Stomach (tissue), 4 donors: Measurements from ENCODE around the gene TIMM44.

Experiments
- EP300 ChIP-seq: sonication (generic); formaldehyde crosslinking; IDR thresholded peaks from one replicate; pipeline ENCODE4 v1.6.1; 2017; ENCODE audit warnings: antibody characterized with exemption
- POLR2A ChIP-seq, 4 donors: fragments of 450-650 bp; IDR thresholded peaks; one replicate each; pipeline ENCODE4 v1.6.1; 2016; ENCODE audit warnings: antibody characterized with exemption in 4 of 4, control low read depth in 2 of 4, mild to moderate bottlenecking in 1 of 4, moderate library complexity in 1 of 4
- POLR2AphosphoS5 ChIP-seq, 3 donors: sonication (generic); formaldehyde crosslinking; IDR thresholded peaks; one replicate each; pipeline ENCODE4 v1.6.1; 2016; ENCODE audit warnings: antibody characterized with exemption in 3 of 3
- TF ChIP-seq, protein P1 (sequence below), 7 experiments: fragments of 450-650 bp in 4 of 7; fragments of 200-600 bp in 3 of 7; sonication (generic) in 3 of 7; IDR thresholded peaks; one replicate each; pipeline ENCODE4 v1.5.1; 2016 to 2019; ENCODE audit warnings: antibody characterized with exemption in 7 of 7, control low read depth in 2 of 7, mild to moderate bottlenecking in 1 of 7

DNA sequence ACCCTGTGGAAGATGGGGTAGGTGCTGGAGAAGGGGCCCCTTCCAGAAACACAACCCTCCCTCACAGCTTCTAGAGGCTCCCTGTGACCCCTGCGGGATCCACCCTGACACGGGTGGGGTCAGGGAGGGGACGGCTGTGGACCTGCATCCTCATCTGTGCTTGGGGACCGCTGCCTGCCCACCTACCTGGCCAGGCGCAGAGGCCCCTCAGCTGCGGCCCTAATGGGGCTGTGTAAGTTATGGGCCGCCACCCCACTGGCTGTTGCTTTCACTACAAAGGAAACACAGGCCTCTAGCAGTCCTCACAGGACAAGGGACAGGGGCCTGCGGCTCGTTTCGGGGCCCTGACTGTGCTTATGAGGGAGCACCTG lies 10.6 kb downstream of the TIMM44 start:
- no peak for TF ChIP-seq POLR2AphosphoS5 (IDR thresholded peaks at IDR 0.05)
- TF ChIP-seq, protein P1, sequence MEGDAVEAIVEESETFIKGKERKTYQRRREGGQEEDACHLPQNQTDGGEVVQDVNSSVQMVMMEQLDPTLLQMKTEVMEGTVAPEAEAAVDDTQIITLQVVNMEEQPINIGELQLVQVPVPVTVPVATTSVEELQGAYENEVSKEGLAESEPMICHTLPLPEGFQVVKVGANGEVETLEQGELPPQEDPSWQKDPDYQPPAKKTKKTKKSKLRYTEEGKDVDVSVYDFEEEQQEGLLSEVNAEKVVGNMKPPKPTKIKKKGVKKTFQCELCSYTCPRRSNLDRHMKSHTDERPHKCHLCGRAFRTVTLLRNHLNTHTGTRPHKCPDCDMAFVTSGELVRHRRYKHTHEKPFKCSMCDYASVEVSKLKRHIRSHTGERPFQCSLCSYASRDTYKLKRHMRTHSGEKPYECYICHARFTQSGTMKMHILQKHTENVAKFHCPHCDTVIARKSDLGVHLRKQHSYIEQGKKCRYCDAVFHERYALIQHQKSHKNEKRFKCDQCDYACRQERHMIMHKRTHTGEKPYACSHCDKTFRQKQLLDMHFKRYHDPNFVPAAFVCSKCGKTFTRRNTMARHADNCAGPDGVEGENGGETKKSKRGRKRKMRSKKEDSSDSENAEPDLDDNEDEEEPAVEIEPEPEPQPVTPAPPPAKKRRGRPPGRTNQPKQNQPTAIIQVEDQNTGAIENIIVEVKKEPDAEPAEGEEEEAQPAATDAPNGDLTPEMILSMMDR (IDR thresholded peaks at IDR 0.05), result no peak
- TF ChIP-seq EP300, result no peak
- no peak for TF ChIP-seq POLR2A (IDR thresholded peaks at IDR 0.05)
